ENCODE results near the gene SRRM3.
A peak's percentile ranks its signal among the peaks of the same experiment; 100 is the strongest.
"Not testable (repeated sequence)": the region's sequence is repeated elsewhere in the genome, so short reads cannot be mapped to it uniquely, and the experiment has no call there.

The SRRM3 gene

DNA sequence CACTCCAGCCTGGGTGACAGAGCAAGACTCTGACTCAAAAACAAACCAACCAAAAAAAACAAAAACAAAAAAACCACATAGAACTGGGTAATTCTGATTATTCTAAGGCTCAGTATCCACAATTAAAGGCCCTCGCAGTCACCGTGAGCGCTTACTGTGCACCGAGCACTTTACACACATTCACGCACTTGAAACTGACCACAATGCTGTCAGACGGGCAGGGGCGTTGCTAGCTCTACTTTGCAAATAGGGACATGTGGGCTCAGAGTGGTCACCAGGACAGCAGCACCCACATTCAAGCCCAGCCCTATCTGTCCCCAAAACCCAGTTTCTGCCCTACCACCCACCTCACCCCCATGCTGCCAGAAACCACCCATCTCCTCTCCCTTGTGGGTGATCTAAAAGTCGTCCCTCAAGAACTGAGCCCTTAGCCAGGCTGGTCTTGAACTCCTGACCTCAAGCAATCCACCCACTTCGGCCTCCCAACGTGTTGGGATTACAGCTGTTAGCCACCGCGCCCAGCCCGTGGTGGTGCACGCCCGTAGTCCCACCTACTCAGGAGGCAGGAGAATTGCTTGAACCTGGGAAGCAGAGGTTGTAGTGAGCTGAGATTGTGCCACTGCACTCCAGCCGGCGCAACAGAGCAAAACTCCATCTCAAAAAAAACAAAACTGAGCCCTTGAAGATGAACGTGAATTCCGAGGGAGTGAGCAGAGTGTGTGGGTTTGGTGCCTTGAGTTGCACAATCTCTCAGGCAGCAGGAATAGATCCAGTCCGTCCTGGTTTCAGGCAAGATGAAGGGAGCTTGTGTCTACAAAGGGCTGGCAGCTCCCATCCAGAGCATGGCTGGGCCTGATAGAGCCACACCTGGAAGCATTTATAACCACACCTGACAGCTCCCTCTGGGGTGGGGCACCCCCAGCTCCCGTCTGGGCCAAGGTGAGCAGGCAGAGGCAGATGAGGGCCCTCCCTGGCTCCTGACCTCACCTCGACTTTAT, 95.3 kb downstream of the SRRM3 start:
- Histone ChIP-seq H3K4me3 (ENCODE audit: low read length) (no peak overlapping the region), H2AFZ (ENCODE audit: low read depth, low read length) (no peak overlapping the region), H3K27me3 (ENCODE audit: insufficient read depth, low read length) (no peaks in the 10 kb centered on the region), H3K36me3 (ENCODE audit: insufficient read depth, low read length) (no peaks in the 10 kb centered on the region), H3K9me3 (ENCODE audit: low read length) (no peaks in the 10 kb centered on the region), H3K4me1 (ENCODE audit: insufficient read depth, low read length) (peaks cover 9% of the 10 kb centered on the region)

DNA sequence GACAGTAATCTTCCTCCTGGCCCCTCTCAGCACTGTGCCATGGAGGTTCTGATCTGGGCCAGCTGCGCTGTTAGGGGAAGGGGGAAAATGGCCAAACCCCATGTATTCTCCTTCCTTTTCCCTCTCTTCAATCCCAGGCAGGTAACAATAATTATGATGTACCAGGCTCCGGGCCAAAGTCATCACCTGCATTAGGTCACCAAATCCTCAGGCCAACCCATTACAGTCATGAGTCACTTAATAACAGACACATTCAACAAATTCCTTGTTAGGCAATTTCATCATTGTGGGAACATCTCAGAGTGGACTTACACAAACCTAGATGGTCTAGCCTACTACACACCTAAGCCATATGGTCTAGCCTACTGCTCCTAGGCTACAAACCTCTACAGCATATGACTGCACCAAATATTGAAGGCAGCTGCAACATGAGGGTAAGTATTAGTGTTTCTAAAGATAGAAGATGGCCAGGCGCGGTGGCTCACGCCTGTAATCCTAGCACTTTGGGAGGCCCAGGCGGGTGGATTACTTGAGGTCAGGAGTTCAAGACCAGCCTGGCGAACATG, 98.6 kb downstream of the SRRM3 start:
- Histone ChIP-seq H3K27me3 (ENCODE audit: insufficient read depth, low read length) (no peaks in the 10 kb centered on the region), H3K9me3 (ENCODE audit: low read length) (no peaks in the 10 kb centered on the region), H3K4me3 (ENCODE audit: low read length) (no peak overlapping the region), H3K36me3 (ENCODE audit: insufficient read depth, low read length) (no peaks in the 10 kb centered on the region), H2AFZ (ENCODE audit: low read depth, low read length) (no peak overlapping the region), H3K4me1 (ENCODE audit: insufficient read depth, low read length) (peaks cover 8% of the 10 kb centered on the region)

DNA sequence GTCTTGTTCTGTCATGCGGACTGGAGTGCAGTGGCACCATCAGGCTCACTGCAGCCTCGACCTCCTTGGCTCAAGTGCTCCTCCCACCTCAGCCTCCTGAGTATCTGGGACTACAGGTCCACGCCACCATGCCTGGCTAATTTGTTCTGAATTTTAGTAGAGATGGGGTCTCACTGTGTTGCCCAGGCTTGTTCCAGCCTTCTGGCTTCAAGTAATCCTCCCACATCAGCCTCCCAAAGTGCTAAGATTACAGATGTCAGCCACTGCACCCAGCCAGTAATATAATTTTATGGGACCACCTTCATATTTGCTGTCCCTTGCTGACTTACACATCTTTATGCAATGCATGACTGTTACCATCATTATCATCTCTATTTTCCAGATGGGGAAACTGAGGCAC, 99.3 kb downstream of the SRRM3 start:
- H3K4me1 ChIP-seq (ENCODE audit: insufficient read depth, low read length): peaks cover 8% of the 10 kb centered on the region
- H3K27me3 ChIP-seq (ENCODE audit: insufficient read depth, low read length): no peaks in the 10 kb centered on the region
- H3K36me3 ChIP-seq (ENCODE audit: insufficient read depth, low read length): no peaks in the 10 kb centered on the region
- no peaks in the 10 kb centered on the region for H3K9me3 ChIP-seq (ENCODE audit: low read length)
- H2AFZ ChIP-seq (ENCODE audit: low read depth, low read length): no peak overlapping the region
- no peak overlapping the region for H3K4me3 ChIP-seq (ENCODE audit: low read length)

DNA sequence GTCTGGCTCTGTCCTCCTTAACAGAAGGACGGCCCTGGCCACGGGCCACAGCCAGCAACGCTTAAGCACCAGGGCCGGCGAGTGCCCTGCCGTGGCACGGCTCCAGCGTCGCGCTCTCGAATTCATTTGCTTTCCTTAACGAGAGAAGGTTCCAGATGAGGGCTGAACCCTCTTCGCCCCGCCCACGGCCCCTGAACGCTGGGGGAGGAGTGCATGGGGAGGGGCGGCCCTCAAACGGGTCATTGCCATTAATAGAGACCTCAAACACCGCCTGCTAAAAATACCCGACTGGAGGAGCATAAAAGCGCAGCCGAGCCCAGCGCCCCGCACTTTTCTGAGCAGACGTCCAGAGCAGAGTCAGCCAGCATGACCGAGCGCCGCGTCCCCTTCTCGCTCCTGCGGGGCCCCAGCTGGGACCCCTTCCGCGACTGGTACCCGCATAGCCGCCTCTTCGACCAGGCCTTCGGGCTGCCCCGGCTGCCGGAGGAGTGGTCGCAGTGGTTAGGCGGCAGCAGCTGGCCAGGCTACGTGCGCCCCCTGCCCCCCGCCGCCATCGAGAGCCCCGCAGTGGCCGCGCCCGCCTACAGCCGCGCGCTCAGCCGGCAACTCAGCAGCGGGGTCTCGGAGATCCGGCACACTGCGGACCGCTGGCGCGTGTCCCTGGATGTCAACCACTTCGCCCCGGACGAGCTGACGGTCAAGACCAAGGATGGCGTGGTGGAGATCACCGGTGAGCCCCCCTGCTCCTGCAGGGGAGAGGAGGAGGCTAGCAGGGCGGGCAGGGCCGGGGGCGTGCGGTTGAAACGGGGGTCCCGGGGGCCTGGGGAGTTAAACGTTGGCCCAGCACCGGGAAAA, 100.9 kb downstream of the SRRM3 start, which contains the start of gene HSPB1:
HSPB1 (plus strand) TSS at position 327 of the 855 bp plus-strand sequence; CDS start at position 367, 40 bp downstream.
- Histone ChIP-seq H3K4me3 (ENCODE audit: low read length) (peak within 1 kb of the TSS; percentile 46), H3K4me1 (ENCODE audit: insufficient read depth, low read length) (peaks cover 21% of the 10 kb centered on the region), H3K27me3 (ENCODE audit: insufficient read depth, low read length) (no peaks in the 10 kb centered on the region), H3K36me3 (ENCODE audit: insufficient read depth, low read length) (no peaks in the 10 kb centered on the region), H2AFZ (ENCODE audit: low read depth, low read length) (peak within 1 kb of the TSS; percentile 80), H3K9me3 (ENCODE audit: low read length) (no peaks in the 10 kb centered on the region)

DNA sequence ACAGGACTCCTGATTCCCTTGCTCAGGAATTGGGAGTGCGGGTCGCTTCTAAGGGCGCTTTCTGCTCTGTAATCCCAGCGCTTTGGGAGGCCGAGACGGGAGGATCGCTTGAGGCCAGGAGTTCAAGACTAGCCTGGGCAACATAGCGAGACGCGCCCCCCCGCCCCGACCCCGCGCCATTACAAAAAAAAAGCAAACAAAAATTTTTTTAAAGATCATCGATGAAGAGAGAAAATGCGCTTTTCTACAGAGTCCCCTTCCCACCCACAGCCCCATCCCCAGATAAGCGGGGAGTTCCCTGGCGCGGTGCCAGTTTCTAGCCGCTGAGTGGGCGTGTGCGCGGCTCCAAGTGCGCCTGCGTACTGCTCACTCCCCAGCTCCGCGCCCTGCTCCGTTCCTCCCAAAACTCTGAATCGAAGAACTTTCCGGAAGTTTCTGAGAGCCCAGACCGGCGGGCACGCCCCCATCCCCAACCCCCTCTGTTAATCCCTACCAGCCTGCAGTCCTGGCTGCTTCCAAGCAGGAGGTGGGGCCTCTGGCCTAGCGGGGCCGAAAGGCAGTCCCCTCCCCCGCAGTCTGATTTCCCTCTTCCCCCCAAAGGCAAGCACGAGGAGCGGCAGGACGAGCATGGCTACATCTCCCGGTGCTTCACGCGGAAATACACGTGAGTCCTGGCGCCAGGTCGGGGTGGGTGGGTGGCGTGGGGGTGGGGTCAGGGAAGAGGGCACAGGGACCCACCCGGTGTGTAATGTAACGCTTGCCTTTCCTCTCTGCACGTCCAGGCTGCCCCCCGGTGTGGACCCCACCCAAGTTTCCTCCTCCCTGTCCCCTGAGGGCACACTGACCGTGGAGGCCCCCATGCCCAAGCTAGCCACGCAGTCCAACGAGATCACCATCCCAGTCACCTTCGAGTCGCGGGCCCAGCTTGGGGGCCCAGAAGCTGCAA, 101.8 kb downstream of the SRRM3 start:
- Histone ChIP-seq H3K27me3 (ENCODE audit: insufficient read depth, low read length) (no peaks in the 10 kb centered on the region), H3K4me3 (ENCODE audit: low read length) (peak overlapping the region; percentile 46), H3K9me3 (ENCODE audit: low read length) (no peaks in the 10 kb centered on the region), H3K4me1 (ENCODE audit: insufficient read depth, low read length) (peaks cover 21% of the 10 kb centered on the region), H3K36me3 (ENCODE audit: insufficient read depth, low read length) (no peaks in the 10 kb centered on the region), H2AFZ (ENCODE audit: low read depth, low read length) (no peak overlapping the region)

DNA sequence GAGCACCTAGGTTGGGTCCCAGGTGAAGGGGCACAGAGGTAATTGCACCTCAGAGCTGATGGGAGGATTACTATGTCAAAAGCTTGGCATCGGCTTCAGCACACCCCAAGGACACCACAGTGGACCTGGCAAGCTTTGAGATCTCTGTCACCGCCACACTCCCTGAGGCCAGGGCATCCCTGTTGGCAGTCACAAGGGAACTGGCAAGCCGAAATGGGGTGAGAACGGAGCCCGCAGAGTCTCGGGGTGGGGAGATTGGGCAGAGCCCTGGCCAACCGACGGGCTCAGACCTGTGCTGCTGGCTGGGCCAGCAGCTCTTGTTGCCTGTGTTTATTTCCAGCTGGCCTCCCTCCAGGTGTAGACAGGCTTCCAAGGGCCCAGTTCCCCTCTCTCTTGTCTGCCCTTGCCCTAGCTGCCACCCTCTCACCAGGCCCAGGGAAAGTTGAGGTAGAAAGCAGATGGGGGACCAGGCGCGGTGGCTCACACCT, 103.2 kb downstream of the SRRM3 start:
- H3K36me3 ChIP-seq (ENCODE audit: insufficient read depth, low read length): no peaks in the 10 kb centered on the region
- H2AFZ ChIP-seq (ENCODE audit: low read depth, low read length): no peak overlapping the region
- no peaks in the 10 kb centered on the region for H3K9me3 ChIP-seq (ENCODE audit: low read length)
- no peaks in the 10 kb centered on the region for H3K27me3 ChIP-seq (ENCODE audit: insufficient read depth, low read length)
- no peak overlapping the region for H3K4me3 ChIP-seq (ENCODE audit: low read length)
- H3K4me1 ChIP-seq (ENCODE audit: insufficient read depth, low read length): peaks cover 21% of the 10 kb centered on the region

DNA sequence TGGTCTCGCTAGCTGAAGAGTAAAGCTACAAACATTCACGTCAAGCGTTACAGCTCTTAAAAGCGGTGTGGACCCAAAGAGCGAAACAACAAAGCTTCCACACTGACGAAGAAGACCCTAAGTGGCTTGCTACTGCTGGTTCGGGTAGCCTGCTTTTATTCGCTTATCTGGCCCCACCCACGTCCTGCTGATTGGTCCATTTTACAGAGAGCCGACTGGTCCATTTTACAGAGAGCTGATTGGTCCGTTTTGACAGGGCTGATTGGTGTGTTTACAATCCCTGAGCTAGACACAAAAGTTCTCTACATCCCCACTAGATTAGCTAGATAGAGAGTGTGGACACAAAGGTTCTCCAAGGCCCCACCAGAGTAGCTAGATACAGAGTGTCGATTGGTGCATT, 107.2 kb downstream of the SRRM3 start:
- peaks cover 13% of the 10 kb centered on the region for H3K4me1 ChIP-seq (ENCODE audit: insufficient read depth, low read length)
- not testable (repeated sequence) for H3K27me3 ChIP-seq (ENCODE audit: insufficient read depth, low read length); H3K36me3 ChIP-seq (ENCODE audit: insufficient read depth, low read length)

DNA sequence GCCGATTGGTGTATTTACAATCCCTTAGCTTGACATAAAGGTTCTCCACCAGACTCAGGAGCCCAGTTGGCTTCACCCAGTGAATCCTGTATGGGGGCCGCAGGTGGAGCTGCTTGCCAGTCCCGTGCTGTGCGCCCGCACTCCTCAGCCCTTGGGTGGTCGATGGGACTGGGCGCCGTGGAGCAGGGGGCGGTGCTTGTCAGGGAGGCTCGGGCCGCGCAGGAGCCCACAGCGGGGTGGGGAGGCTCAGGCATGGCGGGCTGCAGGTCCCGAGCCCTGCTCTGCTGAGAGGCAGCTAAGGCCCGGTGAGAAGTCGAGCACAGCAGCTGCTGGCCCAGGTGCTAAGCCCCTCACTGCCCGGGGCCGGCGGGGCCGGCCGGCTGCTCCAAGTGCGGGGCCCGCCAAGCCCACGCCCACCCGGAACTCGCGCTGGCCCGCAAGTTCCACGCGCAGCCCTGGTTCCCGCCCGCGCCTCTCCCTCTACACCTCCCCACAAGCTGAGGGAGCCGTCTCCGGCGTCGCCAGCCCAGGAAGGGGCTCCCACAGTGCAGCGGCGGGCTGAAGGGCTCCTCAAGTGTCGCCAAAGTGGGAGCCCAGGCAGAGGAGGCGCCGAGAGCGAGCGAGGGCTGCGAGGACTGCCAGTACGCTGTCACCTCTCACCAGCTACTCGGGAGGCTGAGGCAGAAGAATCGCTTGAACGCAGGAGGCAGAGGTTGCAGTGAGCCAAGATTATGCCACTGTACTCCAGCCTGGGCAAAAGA, 107.8 kb downstream of the SRRM3 start:
- H3K36me3 ChIP-seq (ENCODE audit: insufficient read depth, low read length); H3K9me3 ChIP-seq (ENCODE audit: low read length); H3K27me3 ChIP-seq (ENCODE audit: insufficient read depth, low read length); H2AFZ ChIP-seq (ENCODE audit: low read depth, low read length); H3K4me3 ChIP-seq (ENCODE audit: low read length): not testable (repeated sequence)
- peaks cover 13% of the 10 kb centered on the region for H3K4me1 ChIP-seq (ENCODE audit: insufficient read depth, low read length)

More for the DNA sequence above, 107.2 kb downstream of the SRRM3 start:
- H3K4me3 ChIP-seq (ENCODE audit: low read length); H3K9me3 ChIP-seq (ENCODE audit: low read length); H2AFZ ChIP-seq (ENCODE audit: low read depth, low read length): not testable (repeated sequence)

DNA sequence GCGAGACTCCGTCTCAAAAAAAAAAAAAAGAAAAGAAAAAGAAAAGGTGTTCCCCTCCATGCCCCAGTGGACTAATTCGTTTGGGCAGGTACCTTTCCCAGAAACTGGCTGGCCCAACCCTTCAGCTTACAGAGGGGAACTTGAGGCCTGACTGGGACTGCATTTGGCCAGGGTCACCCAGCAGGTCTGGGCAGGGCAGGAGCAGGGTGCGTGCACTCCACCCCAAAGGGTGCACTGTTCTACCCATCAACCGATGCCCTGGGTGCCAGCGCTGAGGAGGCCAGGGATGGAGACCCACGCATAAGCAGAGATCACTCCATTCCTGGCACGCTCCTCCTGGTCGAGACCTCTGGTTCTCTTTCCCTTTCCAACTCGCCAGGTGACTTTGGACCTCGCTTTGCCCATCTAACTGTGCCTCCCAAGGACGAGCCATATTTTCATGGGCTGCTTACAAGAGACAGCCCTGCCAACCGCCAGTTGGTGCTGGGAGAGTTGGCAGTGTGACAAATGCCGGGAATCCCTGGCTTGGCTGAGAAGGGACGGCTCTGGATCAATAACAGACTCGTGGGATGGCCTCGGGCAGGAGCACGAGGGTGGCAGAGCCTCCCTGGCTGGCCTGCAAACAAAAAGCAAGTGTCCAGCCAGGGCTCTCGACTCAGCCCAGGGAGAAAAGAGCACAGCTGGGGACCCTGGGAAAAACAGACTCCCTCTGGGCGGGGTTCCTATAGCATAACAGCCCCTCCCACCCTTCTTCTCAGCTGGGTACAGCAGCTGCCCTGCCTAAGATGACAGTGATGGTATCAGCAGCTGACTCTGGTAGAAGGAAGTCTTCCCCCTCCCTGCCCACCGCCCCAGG, 108.6 kb downstream of the SRRM3 start:
- Histone ChIP-seq H3K9me3 (ENCODE audit: low read length) (no peaks in the 10 kb centered on the region), H3K4me1 (ENCODE audit: insufficient read depth, low read length) (peaks cover 13% of the 10 kb centered on the region), H3K27me3 (ENCODE audit: insufficient read depth, low read length) (no peaks in the 10 kb centered on the region), H2AFZ (ENCODE audit: low read depth, low read length) (no peak overlapping the region), H3K4me3 (ENCODE audit: low read length) (no peak overlapping the region), H3K36me3 (ENCODE audit: insufficient read depth, low read length) (no peaks in the 10 kb centered on the region)

DNA sequence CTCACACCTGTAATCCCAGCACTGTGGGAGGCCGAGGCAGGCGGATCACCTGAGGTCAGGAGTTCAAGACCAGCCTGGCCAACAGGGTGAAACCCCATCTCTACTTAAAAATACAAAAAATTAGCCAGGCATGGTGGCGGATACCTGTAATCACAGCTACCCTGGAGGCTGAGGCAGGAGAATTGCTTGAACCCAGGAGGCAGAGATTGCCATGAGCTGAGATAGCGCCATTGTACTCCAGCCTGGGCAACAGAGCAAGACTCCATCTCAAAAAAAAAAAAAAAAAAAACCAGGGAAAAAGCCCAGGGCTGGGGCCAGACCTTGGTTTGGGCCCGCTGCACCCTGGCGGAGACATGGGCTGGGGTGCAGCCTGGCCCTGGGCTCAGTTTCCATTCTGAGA, 110.1 kb downstream of the SRRM3 start:
- not testable (repeated sequence) for H3K4me3 ChIP-seq (ENCODE audit: low read length); H3K27me3 ChIP-seq (ENCODE audit: insufficient read depth, low read length); H2AFZ ChIP-seq (ENCODE audit: low read depth, low read length); H3K36me3 ChIP-seq (ENCODE audit: insufficient read depth, low read length); H3K4me1 ChIP-seq (ENCODE audit: insufficient read depth, low read length); H3K9me3 ChIP-seq (ENCODE audit: low read length)

All from neuron (in vitro differentiated cells).